NCI-H748 (cell line): ENCODE data around the gene TBC1D30.
A peak's percentile ranks its signal among the peaks of the same experiment; 100 is the strongest.
"Not testable (repeated sequence)": the region's sequence is repeated elsewhere in the genome, so short reads cannot be mapped to it uniquely, and the experiment has no call there.

Source experiments
- DNase-seq: peaks from one replicate; lab custom pipeline; 2025; ENCODE audit not compliant: unreplicated experiment; lab: John Stamatoyannopoulos, UW

TBC1D30 gene

DNA sequence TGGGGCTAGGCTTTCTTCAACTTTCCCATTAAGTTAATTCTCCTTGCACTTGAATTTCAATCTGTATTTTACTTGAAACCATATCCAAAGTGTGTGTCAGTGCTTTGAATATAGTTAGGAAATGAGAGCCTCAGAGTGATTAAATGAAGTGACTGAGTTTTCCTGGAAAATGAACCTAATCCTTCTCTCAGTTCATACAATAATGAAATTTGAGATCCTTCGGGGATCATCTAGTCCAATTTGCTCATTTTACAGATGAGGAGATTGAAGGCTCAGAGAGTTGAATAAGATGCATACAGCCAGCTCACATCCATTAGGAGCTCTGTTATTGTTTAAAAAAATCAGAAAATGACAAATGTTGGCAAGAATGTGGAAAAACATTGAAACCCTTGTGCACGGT lies 18.3 kb upstream of the TBC1D30 start:
- no peak for DNase-seq

DNA sequence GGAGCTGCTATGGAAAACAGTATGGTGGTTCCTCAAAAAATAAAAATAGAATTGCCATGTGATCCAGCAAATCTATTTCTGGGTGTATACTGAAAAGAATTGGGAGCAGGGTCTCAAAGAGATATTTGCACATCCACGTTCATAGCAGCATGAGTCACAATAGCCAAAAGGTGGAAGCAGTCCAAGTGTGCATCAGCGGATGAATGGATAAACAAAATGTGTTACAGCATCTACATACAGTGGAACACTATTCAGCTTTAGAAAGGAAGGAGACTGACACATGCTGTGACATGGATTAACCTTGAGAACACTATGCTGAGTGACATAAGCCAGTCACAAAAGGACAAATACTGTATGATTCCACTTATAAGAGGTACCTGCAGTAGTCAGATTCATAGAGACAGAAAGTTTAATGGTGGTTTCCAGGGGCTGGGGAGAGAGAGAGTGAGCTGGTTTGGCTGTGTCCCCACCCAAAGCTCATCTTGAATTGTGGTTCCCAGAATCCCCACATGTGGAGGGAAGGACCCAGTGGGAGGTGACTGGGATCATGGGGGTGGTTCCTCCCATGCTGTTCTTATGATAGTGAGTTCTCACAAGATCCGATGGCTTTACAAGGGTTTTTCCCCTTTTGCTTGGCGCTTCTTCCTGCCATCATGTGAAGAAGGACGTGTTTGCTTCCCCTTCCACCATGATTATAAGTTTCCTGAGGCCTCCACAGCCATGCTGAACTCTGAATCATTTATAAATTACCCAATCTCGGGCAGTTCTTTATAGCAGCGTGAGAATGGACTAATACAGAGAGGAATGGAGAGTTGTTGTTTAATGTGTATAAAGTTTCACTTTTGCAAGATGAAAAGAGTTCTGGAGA lies 17.6 kb upstream of the TBC1D30 start:
- DNase-seq: no peak

DNA sequence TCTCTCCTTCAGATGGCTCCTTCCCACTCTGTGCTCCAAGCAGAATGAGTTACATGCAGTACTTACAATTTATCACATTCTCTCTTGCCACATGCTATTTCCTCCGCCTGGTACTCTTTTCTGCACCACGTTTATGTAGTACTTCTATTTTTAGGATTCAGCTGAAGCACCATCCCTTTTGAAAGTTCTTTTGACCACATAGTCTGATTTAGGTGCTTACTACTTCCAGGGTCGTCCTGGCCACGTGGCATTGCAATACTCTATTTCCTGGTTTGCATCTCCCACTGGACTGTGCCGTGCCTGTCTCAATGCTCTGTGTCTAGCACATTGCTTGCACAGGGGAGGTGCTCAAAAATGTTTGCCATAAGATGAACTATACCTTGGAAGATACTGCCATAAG lies 16.3 kb upstream of the TBC1D30 start:
- DNase-seq: no peak

DNA sequence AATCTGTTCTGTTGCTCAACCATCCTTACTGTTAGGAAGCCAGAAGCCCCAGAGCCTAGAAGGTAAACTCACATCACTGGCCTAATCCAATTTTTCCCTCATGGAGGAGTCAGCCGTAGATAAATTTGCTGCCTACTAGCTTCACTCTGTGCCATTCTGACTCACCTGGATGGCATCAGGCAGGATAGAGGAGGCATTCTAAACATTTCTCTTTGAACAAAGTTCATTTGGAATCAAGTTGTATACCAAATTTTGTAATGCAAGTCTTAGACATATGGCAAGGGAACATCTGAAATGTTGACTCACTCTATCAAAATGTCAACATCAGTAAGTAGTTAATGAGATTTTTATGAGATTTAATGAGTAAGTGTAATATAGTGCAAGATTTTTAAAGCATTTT lies 13.6 kb upstream of the TBC1D30 start:
- no peak for DNase-seq

DNA sequence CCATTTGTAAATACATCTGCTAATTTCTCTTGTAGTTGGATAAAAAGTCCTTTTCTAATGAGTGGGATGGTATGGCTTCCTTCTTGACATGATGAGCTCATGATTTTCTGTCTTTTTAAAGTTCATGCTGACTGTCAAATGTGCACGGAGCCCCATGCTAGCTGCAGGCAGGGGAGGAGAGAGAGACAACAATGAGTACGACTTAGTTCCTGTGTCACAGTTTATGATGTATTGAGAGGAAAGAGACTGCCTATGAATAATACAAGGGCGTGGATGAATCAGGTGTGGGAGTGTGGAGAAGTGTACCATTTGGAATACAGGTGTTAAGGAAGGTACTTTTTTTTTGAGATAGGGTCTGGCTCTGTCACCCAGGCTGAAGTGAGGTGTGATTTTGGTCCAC lies 10.7 kb upstream of the TBC1D30 start:
- no peak for DNase-seq

DNA sequence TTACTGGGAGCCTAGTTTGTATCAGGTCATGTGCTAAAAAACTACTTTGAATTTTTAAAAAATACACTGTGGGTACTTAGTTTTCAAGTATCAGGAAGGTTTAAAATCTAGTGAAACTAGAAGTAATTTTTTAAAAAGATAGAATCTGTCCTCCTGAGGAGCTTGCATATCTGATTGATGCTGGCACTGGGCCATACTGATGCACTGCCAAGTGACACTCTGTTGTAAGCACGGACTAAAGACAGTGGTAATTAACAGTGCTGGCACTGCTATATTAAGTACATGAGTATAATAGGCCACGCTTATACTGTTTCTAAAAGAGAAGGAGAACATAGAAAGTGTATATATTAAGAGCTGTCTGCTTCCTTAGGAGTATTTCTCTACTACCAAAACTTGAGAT lies 10.0 kb upstream of the TBC1D30 start:
- DNase-seq: peak; percentile 60

DNA sequence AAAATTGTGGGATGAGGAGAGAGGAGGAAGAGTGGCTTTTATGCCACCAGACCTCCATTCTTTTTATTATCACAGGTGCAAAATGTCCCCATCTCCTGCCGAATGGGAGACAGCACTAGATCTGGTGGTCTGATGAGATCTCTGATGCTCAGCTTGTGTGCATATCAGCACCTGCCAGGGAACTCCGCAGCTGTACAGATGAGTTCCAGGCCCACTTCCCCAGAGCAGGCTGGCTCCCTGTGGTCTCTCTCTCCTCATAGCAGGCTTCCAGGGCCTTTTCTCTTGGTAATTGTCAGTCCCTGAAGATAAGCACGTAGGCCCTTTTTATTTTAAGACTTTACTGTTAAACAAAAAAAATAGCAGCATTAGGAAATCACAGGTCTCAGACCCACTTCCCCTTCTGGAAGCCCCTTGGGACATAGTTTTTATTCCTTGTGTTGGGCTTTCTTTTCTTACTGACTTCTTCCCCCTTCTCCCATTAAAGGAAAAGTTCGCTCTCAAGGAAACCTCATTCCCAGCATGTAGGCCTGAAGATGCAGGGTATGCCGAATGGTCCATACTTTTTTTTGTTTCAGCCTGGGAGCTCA lies 4.5 kb upstream of the TBC1D30 start:
- DNase-seq: no peak

DNA sequence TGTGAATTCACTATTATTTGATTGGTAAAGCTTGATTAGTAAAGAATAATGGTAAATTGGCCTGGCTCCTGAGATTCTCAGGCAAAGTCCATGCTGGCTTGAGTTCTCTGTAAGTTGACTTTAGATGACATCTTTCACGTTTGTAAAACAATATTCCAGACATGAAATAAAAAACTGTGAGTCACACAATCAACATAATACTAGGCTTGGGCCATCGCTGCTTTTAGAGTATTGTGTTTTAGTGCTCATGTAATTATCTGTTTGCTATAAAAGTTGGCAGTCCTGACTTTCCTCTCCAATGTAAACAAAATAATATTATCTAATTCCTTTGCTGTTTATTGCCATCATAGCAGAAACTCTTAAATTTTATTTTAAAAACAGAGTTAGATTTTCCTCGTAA lies 3.9 kb upstream of the TBC1D30 start:
- DNase-seq: no peak

DNA sequence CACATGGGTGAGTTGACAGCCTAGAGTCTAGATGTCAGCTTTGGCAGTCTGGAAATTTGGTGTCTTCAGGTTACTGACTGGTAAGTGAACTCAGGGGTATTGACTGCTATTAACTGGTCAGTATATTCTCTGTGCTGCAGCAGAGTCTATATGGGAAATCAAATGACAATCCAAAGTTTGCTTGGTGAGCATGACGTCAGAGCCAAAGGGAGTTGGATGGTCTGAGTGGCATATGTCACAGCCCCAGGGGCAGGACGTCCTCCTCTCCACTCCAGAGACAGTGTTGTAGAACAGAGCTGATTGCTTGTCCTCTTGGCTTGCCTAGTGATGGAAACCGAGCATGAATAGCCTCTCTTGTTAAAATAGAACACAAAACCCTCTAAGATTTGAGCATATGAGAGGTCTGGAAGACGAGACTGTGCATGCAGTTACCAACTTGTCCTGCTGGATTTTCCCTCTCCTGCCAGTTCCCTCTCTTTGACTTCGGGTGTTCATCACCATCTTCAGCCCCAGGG lies 3.3 kb upstream of the TBC1D30 start:
- DNase-seq: no peak

DNA sequence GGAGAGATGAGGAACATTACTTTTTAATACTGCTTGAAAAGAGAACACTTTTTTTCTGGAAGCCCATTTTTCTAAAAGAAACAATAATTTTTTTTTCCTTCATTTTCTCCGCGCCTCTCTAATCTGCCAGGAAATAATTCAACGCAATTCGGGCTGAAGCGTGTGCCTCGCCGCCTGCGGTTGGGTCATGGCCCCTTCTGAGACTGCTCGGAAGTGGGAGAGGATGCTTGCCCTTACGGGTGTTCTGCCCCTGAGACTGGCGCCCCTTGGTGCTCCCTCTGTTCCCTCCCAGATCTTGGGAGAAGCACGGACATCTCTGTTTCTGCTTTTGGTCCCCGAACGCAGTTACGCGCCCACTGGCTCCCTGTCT lies 332 bp upstream of the TBC1D30 start:
- DNase-seq: no peak

DNA sequence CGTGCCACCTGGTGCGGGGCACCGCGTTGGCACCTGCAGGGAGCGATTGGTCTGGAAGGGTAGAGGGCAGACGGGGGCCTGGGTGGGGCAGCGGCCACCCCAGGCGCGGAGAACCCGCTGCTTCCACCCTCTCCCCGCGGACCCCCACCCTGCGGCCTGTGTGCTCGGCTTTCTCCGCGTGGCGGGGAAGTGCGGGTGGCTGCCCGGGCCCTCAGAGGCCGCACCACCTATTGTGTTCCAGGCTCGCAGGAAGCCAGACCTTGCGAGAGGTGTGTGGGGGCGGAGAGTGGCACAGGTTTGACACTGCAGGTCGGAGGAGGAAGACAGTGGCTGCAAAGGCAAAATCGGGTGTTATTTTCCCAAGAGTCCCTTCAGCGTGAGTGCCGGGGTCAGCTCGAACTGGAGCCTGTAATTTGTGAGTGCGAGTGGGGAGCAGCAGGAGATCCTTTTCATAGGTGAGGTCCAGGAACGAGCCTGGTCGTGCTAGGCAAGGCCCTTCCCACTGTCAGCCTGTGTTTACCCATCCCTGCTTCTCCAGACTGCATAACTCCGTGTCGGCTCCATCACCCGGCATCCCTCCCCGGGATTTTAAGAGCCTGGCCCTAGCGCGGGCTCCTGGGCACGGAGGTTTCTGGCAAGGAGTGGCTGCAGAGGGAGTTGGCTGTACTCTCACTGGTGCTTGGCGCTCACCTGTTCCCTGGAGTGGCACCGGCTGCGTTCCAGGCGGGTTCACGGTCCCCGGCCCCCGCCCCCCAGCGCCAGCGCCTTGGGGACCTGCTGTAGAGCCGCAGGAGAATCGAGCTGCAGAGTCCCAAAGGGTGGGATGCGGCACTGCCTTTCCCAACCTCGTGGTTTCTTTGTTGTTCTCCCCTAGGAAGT lies 935 bp downstream of the TBC1D30 start:
- DNase-seq: peak; percentile 83

DNA sequence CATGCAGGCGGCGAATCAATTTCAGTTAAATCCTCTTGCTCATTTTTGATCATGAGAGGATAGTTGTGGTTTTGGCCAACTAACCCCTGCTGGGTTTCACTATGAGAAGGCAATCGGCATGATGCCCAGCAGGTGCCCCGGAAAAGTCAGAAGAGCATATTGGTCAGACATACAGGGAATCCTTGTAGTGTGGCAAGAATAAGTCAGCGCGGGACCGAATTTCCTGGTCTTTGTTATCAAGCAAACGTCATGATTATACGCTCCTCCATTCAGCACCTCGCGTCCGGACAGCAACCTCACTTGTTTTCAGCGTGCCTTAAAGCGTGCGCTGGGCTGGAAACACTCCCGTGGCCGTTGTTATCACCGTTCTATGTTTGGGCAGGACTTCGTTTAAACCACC lies 1.8 kb downstream of the TBC1D30 start:
- peak; percentile 92 for DNase-seq

DNA sequence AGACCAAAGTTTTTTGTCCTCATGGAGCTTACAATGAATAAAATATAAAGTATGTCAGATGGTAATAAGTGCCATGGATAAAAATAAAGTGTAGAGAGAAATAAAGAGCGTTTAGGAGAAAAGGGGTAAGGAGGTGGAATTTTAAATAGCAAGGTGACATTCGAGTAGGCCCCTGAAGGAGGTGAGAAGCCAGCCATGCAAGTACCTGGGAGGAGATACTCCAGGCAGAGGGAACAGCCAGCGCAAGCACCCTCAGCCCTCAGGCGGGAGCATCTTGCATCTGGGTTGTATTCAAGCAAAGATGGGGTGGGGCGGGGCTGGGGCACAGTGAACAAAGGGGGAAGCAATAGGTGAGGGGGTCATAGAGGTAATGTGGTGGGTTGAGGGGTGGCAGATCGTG lies 4.3 kb downstream of the TBC1D30 start:
- no peak for DNase-seq

DNA sequence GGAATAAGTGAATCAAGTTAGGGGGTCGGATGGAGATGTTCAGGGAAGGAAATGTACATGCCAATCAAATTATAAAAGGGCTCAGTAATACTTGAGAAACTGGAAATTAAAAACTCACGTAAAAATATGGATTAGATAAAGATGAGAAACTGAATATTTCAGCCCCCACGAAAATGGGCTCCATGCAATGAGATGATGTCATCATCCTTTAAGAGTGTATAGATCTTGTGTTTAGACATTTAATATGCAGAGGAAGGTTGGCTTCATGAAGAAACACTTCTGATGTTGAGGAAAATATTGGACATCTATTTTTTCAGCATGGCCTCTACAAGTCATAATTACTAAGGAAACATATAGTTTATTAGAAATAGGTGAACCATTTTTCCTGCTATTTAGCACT lies 9.5 kb downstream of the TBC1D30 start:
- DNase-seq: no peak

DNA sequence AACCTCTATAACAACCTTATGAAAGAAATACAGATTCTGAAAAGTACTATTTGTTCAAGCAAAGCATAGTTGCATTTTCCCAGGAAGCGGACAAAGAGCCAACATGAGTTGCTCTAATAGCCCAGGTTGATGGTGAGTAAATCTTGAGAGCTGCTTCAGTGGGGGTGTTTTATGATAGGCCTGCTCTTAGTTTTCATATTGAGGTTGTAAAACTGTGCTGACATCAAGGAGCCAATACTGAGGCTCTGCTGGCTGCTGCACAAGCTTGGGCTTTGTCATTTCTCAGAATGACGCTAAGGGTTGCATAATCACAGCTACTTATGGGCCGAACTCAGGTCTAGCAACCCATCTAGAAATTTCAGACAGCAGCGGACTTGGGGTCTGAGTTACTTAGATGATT lies 11.5 kb downstream of the TBC1D30 start:
- no peak for DNase-seq

DNA sequence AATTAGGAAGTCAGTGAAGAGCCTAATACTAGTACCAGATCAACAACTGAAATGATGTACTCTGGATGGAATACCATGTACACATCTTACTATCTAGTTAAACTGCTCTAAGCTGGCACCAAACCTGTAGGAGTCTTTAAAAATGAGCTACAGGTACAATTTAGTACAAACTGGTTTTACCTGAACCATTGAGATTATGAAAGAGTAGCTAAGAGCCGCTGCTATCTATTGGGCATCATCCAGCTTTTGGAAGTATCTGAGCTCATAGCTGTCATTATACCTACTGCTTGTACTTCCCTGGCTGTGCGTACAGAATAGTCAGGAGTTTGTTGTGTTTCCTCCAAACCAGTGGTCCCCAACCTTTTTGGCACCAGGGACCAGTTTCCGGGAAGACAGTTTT lies 12.4 kb downstream of the TBC1D30 start:
- DNase-seq: no peak

DNA sequence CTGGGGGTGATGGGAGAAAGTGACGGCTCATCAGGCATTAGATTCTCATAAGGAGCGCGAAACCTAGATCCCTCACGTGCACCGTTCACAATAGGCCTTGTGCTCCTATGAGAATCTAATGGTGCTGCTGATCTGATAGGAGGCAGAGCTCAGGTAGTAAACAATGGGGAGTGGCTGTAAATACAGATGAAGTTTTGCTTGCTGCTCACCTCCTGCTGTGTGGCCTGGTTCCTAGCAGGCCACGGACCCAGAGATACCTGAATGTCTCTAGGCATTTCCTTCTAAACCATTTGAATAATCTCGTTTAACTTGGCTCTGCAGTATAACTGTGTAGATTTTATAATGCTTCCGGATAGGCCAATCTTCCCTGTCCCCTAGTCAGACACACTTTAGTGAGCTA lies 13.0 kb downstream of the TBC1D30 start:
- DNase-seq: no peak

DNA sequence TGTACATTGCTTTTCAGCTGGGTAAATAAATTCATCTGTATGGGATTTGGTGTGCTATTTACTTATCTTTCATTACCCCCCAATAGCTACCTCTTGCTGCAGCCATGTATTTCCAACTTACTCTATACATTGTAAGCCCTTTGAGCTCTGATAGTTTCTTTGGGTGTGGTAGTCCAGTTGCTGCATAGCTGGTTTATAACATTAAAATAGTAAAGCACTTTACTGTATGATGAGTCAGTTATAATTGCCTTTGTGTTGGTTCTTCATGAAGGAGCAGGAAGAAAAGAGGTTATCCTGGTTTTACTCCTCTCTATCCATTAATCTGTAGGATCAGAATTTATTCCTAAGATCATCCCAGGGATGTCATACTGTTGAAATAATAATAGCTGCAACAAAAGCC lies 15.7 kb downstream of the TBC1D30 start:
- DNase-seq: no peak

DNA sequence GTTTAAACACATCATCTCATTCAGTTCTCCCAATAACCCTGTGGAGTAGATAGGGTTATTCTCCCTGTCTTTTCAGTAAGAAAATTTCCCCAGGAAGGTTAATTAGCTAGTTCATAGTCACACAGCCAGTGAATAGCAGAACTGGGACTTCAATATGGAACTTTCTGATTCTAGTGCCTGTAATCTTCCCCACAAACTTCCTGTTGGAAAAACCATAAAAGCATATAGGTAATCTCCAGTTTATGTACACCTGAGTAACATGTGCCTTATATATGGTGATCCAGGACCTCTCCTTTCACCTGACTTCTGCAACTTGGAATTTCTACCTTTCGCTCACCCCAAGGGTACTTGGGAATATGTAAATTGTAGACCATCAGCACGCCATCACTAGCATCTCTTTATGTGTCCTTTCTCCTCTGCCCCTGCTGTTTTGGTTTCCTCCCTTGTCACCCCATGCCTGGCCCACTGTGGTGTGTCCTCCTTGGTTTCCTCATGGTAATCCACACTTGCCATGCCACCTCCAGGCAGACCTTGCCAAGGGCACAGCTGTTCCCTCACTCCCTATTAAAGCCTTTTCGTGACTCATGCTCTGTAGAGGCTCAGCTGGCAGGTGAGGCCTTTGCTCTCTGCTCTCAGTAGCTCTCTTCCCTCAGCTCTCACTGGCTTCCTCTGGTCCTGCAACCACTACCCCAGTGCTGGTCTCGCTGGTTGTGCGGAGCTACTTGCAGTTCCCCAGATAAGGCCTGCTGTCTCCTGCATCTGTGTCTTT lies 16.7 kb downstream of the TBC1D30 start:
- DNase-seq: no peak

DNA sequence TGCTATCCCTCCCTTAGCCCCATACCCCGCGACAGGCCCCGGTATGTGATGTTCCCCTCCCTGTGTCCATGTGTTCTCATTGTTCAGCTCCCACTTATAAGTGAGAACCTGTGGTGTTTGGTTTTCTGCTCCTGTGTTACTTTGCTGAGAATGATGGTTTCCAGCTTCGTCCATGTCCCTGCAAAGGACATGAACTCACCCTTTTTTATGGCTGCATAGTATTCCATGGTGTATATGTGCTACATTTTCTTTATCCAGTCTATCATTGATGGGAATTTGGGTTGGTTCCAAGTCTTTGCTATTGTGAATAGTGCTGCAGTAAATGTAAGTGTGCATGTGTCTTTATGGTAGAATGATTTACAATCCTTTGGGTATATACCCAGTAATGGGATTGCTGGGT lies 24.0 kb downstream of the TBC1D30 start:
- not testable (repeated sequence) for DNase-seq
